GM23338 (cell line): ENCODE measurements around the gene PCDHGA6. TPM values are rescaled to one million over a fixed set of nuclear protein-coding genes. Genes with fewer than 3 reads are reported as not detected.

Source experiments
- ATAC-seq: fragments of 200-7000 bp; cut with Tn5 transposase; 3 replicates; pipeline ENCODE4 v1.9.1; 2020
- DNase-seq: peaks from one replicate; pipeline ENCODE4 v3.0.0-alpha.2; 2015; ENCODE audit warnings: low spot score
- H2AFZ ChIP-seq: fragments of 200-600 bp; sonication (generic); 2 replicates; pipeline ENCODE4 v1.8.0; 2016; ENCODE audit warnings: antibody characterized with exemption, mild to moderate bottlenecking, moderate library complexity
- H3F3A ChIP-seq: fragments of 200-600 bp; sonication (generic); replicated peaks from 2 replicates; pipeline ENCODE4 v1.8.0; 2017; ENCODE audit warnings: antibody characterized with exemption, mixed run types, low read depth
- H3K27ac ChIP-seq: fragments of 200-600 bp; sonication (generic); 2 replicates; pipeline ENCODE4 v1.6.1; 2016; ENCODE audit warnings: low read depth
- H3K27me3 ChIP-seq: fragments of 200-600 bp; sonication (generic); 2 replicates; pipeline ENCODE4 v1.8.0; 2016; ENCODE audit warnings: mild to moderate bottlenecking, mixed run types, moderate library complexity; ENCODE audit not compliant: insufficient read depth
- H3K36me3 ChIP-seq: fragments of 200-600 bp; sonication (generic); 2 replicates; pipeline ENCODE4 v1.8.0; 2016; ENCODE audit warnings: mild to moderate bottlenecking; ENCODE audit not compliant: insufficient read depth
- H3K4me1 ChIP-seq: fragments of 200-600 bp; sonication (generic); 2 replicates; pipeline ENCODE4 v1.8.0; 2016; ENCODE audit warnings: mild to moderate bottlenecking, moderate library complexity; ENCODE audit not compliant: insufficient read depth
- H3K4me2 ChIP-seq: fragments of 200-600 bp; sonication (generic); 2 replicates; pipeline ENCODE4 v1.7.1; 2017; ENCODE audit warnings: mixed run types
- H3K4me3 ChIP-seq: fragments of 200-600 bp; sonication (generic); 2 replicates; pipeline ENCODE4 v1.6.1; 2016; ENCODE audit warnings: mixed run types
- H3K79me2 ChIP-seq: fragments of 200-600 bp; sonication (generic); replicated peaks from 2 replicates; pipeline ENCODE4 v1.8.0; 2017; ENCODE audit warnings: mild to moderate bottlenecking; ENCODE audit not compliant: insufficient read depth
- H3K9me2 ChIP-seq: fragments of 200-600 bp; sonication (generic); 2 replicates; pipeline ENCODE4 v1.8.0; 2017; ENCODE audit not compliant: insufficient read depth
- H4K20me1 ChIP-seq: fragments of 200-600 bp; sonication (generic); replicated peaks from 2 replicates; pipeline ENCODE4 v1.8.0; 2017; ENCODE audit warnings: mild to moderate bottlenecking; ENCODE audit not compliant: insufficient read depth
- H3K27ac Mint-ChIP-seq: 2 replicates; pipeline ENCODE4 v1.8.0; 2020; ENCODE audit warnings: inconsistent platforms, mild to moderate bottlenecking, moderate library complexity, mixed read lengths
- H3K27me3 Mint-ChIP-seq: 3 replicates; pipeline ENCODE4 v1.8.0; 2022; ENCODE audit warnings: low read depth, mild to moderate bottlenecking, moderate library complexity, mixed read lengths, inconsistent platforms; ENCODE audit not compliant: insufficient read depth, poor library complexity
- H3K36me3 Mint-ChIP-seq: 3 replicates; pipeline ENCODE4 v1.8.0; 2021; ENCODE audit warnings: low read depth, mild to moderate bottlenecking, inconsistent platforms, moderate library complexity, mixed read lengths
- H3K4me1 Mint-ChIP-seq: 3 replicates; pipeline ENCODE4 v1.8.0; 2020; ENCODE audit warnings: mild to moderate bottlenecking, inconsistent platforms, mixed read lengths
- H3K4me3 Mint-ChIP-seq: 3 replicates; pipeline ENCODE4 v1.8.0; 2021; ENCODE audit warnings: moderate library complexity, mild to moderate bottlenecking, inconsistent platforms, mixed read lengths
- H3K9me3 Mint-ChIP-seq: 3 replicates; pipeline ENCODE4 v1.8.0; 2020; ENCODE audit warnings: moderate library complexity, mild to moderate bottlenecking, inconsistent platforms, mixed read lengths
- EZH2phosphoT487 ChIP-seq: fragments of 200-600 bp; sonication (generic); IDR thresholded peaks from one replicate; pipeline ENCODE4 v1.8.1; 2018; ENCODE audit warnings: antibody characterized with exemption; ENCODE audit not compliant: unreplicated experiment
- JUNB ChIP-seq: IDR thresholded peaks from one replicate; pipeline ENCODE4 v1.6.1; 2016; ENCODE audit warnings: antibody characterized with exemption; ENCODE audit not compliant: unreplicated experiment
- ZNF462 ChIP-seq: fragments of 250-450 bp; sonication (Bioruptor Pico); IDR thresholded peaks from 2 replicates; pipeline ENCODE4 v1.5.0; 2020; ENCODE audit warnings: mild to moderate bottlenecking, moderate library complexity
- polyA plus RNA-seq: library from polyadenylated mRNA; unstranded; fragments of >200 nt; fragmentation: Nextera tagmentation; extraction: Ambion mirVana; gene quantifications from 2 replicates; pipeline ENCODE4 v1.2.1, GENCODE V29; 2016
- total RNA-seq: library from RNA; depleted of rRNA; stranded (reverse); fragments of >200 nt; shearing (Covaris generic); gene quantifications from 2 replicates; pipeline ENCODE4 v1.2.3, GENCODE V29; 2014
- TF ChIP-seq, protein P1 (sequence below), 2 experiments: fragments of 200-600 bp in 1 of 2; sonication (generic) in 1 of 2; conservative IDR thresholded peaks; 2 replicates each; pipeline versions ENCODE4 v1.5.1 to v1.6.1; 2016 to 2017; ENCODE audit warnings: antibody characterized with exemption in 2 of 2, low read depth in 2 of 2, mild to moderate bottlenecking in 2 of 2, moderate library complexity in 1 of 2

PCDHGA6 gene
- total and polyA plus RNA-seq, 2 experiments from 2014 or later = 0.99 to 4.8 TPM

GRCh38 chr5:141342773-141343172, 30.9 kb upstream of the PCDHGA6 start (continued):
- TF ChIP-seq ZNF462 (CRISPR knock-in tag) (no peak), EZH2phosphoT487 (no peak), JUNB (no peak)

- Histone ChIP-seq H3K4me2 (no peak within 1 kb of the TSS), H3K9me2 (no peaks in the 10 kb centered on the region), H4K20me1 (no peaks in the 10 kb centered on the region), H3K27me3 (no peaks in the 10 kb centered on the region), H3F3A (no peaks in the 10 kb centered on the region), H3K27ac (no peak within 1 kb of the TSS), H2AFZ (peak within 1 kb of the TSS; percentile 66; the same call in 1 of the 2 replicates), H3K79me2 (no peaks in the 10 kb centered on the region), H3K4me1 (no peaks in the 10 kb centered on the region), H3K4me3 (no peak within 1 kb of the TSS), H3K36me3 (no peaks in the 10 kb centered on the region)
- H3K27ac Mint-ChIP-seq = no peak within 1 kb of the TSS
- peaks cover 2% of the 10 kb centered on the region for H3K27me3 Mint-ChIP-seq
- DNase-seq (peak; percentile 79), ATAC-seq (no peak)
- TF ChIP-seq, protein P1, sequence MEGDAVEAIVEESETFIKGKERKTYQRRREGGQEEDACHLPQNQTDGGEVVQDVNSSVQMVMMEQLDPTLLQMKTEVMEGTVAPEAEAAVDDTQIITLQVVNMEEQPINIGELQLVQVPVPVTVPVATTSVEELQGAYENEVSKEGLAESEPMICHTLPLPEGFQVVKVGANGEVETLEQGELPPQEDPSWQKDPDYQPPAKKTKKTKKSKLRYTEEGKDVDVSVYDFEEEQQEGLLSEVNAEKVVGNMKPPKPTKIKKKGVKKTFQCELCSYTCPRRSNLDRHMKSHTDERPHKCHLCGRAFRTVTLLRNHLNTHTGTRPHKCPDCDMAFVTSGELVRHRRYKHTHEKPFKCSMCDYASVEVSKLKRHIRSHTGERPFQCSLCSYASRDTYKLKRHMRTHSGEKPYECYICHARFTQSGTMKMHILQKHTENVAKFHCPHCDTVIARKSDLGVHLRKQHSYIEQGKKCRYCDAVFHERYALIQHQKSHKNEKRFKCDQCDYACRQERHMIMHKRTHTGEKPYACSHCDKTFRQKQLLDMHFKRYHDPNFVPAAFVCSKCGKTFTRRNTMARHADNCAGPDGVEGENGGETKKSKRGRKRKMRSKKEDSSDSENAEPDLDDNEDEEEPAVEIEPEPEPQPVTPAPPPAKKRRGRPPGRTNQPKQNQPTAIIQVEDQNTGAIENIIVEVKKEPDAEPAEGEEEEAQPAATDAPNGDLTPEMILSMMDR (conservative IDR thresholded peaks at IDR 0.05; ENCODE audit: low read depth in 2 of 2) = peak; percentile 72 to 74
- TF ChIP-seq JUNB = no peak
- peaks cover 76% of the 10 kb centered on the region for H3K9me3 Mint-ChIP-seq
- no peak within 1 kb of the TSS for H3K4me3 Mint-ChIP-seq
- no peaks in the 10 kb centered on the region; the same call in 2 of the 3 replicates for H3K4me1 Mint-ChIP-seq
- H3K36me3 Mint-ChIP-seq = peaks cover 38% of the 10 kb centered on the region
Measured at GRCh38 chr5:141343242-141343952, 30.3 kb upstream of the PCDHGA6 start, which contains the start of gene PCDHGA3. TSS of gene PCDHGA3 (plus strand) at chr5:141343829. CDS start at chr5:141344034, 205 bp downstream.
